Measurements from ENCODE around the gene MKI67.

- TF ChIP-seq, protein P1, sequence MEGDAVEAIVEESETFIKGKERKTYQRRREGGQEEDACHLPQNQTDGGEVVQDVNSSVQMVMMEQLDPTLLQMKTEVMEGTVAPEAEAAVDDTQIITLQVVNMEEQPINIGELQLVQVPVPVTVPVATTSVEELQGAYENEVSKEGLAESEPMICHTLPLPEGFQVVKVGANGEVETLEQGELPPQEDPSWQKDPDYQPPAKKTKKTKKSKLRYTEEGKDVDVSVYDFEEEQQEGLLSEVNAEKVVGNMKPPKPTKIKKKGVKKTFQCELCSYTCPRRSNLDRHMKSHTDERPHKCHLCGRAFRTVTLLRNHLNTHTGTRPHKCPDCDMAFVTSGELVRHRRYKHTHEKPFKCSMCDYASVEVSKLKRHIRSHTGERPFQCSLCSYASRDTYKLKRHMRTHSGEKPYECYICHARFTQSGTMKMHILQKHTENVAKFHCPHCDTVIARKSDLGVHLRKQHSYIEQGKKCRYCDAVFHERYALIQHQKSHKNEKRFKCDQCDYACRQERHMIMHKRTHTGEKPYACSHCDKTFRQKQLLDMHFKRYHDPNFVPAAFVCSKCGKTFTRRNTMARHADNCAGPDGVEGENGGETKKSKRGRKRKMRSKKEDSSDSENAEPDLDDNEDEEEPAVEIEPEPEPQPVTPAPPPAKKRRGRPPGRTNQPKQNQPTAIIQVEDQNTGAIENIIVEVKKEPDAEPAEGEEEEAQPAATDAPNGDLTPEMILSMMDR (IDR thresholded peaks at IDR 0.05), result no peak
- no peak for TF ChIP-seq EP300 (IDR thresholded peaks at IDR 0.05)
Observed at GRCh38 chr10:128053356-128053755, 72.9 kb downstream of the MKI67 start.
